Measurements from ENCODE around the gene PFDN1.

GRCh38 chr5:140318792-140319191 is 15.9 kb upstream of the PFDN1 start:
- TF ChIP-seq POLR2A (IDR thresholded peaks at IDR 0.05) (no peak), CTCF (IDR thresholded peaks at IDR 0.05) (no peak)

Measured in transverse colon (tissue), 3 donors.